ENCODE data around the gene FBXL19.
"Not testable (repeated sequence)": the region's sequence is repeated elsewhere in the genome, so short reads cannot be mapped to it uniquely, and the experiment has no call there.

Gene FBXL19

GRCh38 chr16:30937692-30938091 is 14.3 kb downstream of the FBXL19 start:
- peak overlapping the region; percentile 61 for H3K27ac Mint-ChIP-seq
- H3K4me3 Mint-ChIP-seq: no peak overlapping the region
- no peaks in the 10 kb centered on the region for H3K9me3 Mint-ChIP-seq
- H3K4me1 Mint-ChIP-seq (ENCODE audit: low read depth): peaks cover 25% of the 10 kb centered on the region
- H3K27me3 Mint-ChIP-seq: no peaks in the 10 kb centered on the region
- peaks cover 56% of the 10 kb centered on the region for H3K36me3 Mint-ChIP-seq (ENCODE audit: low read depth)
- no peak for DNase-seq

GRCh38 chr16:30939571-30939970 is 16.2 kb downstream of the FBXL19 start:
- H3K36me3 Mint-ChIP-seq (ENCODE audit: low read depth): peaks cover 63% of the 10 kb centered on the region
- H3K4me3 Mint-ChIP-seq, H3K27ac Mint-ChIP-seq, H3K9me3 Mint-ChIP-seq, H3K27me3 Mint-ChIP-seq, DNase-seq: not testable (repeated sequence)
- H3K4me1 Mint-ChIP-seq (ENCODE audit: low read depth): peaks cover 28% of the 10 kb centered on the region

- Mint-ChIP-seq H3K27me3 (no peaks in the 10 kb centered on the region), H3K9me3 (no peaks in the 10 kb centered on the region), H3K36me3 (ENCODE audit: low read depth) (peaks cover 65% of the 10 kb centered on the region), H3K27ac (peak overlapping the region; percentile 86), H3K4me1 (ENCODE audit: low read depth) (peaks cover 21% of the 10 kb centered on the region), H3K4me3 (peak overlapping the region; percentile 58)
- peak; percentile 75 for DNase-seq
These were observed 18.4 kb downstream of the FBXL19 start for GRCh38 chr16:30941600-30942425.

- H3K9me3 Mint-ChIP-seq: no peaks in the 10 kb centered on the region
- no peaks in the 10 kb centered on the region for H3K27me3 Mint-ChIP-seq
- H3K4me3 Mint-ChIP-seq: peak overlapping the region; percentile 58
- peak overlapping the region; percentile 86 for H3K27ac Mint-ChIP-seq
- DNase-seq: no peak
- peaks cover 63% of the 10 kb centered on the region for H3K36me3 Mint-ChIP-seq (ENCODE audit: low read depth)
- peaks cover 19% of the 10 kb centered on the region for H3K4me1 Mint-ChIP-seq (ENCODE audit: low read depth)
These were observed 19.0 kb downstream of the FBXL19 start for GRCh38 chr16:30942426-30942806.

GRCh38 chr16:30944352-30944751 is 21.0 kb downstream of the FBXL19 start:
- Mint-ChIP-seq H3K27ac (no peak overlapping the region), H3K36me3 (ENCODE audit: low read depth) (peaks cover 59% of the 10 kb centered on the region), H3K9me3 (no peaks in the 10 kb centered on the region), H3K27me3 (no peaks in the 10 kb centered on the region), H3K4me1 (ENCODE audit: low read depth) (peaks cover 23% of the 10 kb centered on the region), H3K4me3 (no peak overlapping the region)
- no peak for DNase-seq

GRCh38 chr16:30946671-30947540 is 23.5 kb downstream of the FBXL19 start:
- DNase-seq: no peak
- Mint-ChIP-seq H3K36me3 (ENCODE audit: low read depth) (peaks cover 44% of the 10 kb centered on the region), H3K27ac (no peak overlapping the region), H3K27me3 (no peaks in the 10 kb centered on the region), H3K4me3 (no peak overlapping the region), H3K4me1 (ENCODE audit: low read depth) (peaks cover 27% of the 10 kb centered on the region), H3K9me3 (no peaks in the 10 kb centered on the region)

GRCh38 chr16:30947541-30947858 is 24.1 kb downstream of the FBXL19 start:
- Mint-ChIP-seq H3K27ac (no peak overlapping the region), H3K36me3 (ENCODE audit: low read depth) (peaks cover 38% of the 10 kb centered on the region), H3K9me3 (no peaks in the 10 kb centered on the region), H3K4me3 (no peak overlapping the region), H3K4me1 (ENCODE audit: low read depth) (peaks cover 21% of the 10 kb centered on the region), H3K27me3 (no peaks in the 10 kb centered on the region)
- DNase-seq: no peak

GRCh38 chr16:30947859-30948666 is 24.7 kb downstream of the FBXL19 start:
- Mint-ChIP-seq H3K27ac (no peak overlapping the region), H3K4me1 (ENCODE audit: low read depth) (peaks cover 16% of the 10 kb centered on the region), H3K27me3 (no peaks in the 10 kb centered on the region), H3K4me3 (no peak overlapping the region), H3K9me3 (no peaks in the 10 kb centered on the region), H3K36me3 (ENCODE audit: low read depth) (peaks cover 33% of the 10 kb centered on the region)
- no peak for DNase-seq

- peak; percentile 68 for DNase-seq
- peaks cover 21% of the 10 kb centered on the region for H3K4me1 Mint-ChIP-seq (ENCODE audit: low read depth)
- no peaks in the 10 kb centered on the region for H3K27me3 Mint-ChIP-seq
- H3K9me3 Mint-ChIP-seq: no peaks in the 10 kb centered on the region
- peak within 1 kb of the TSS; percentile 81 for H3K4me3 Mint-ChIP-seq
- peaks cover 28% of the 10 kb centered on the region for H3K36me3 Mint-ChIP-seq (ENCODE audit: low read depth)
- peak within 1 kb of the TSS; percentile 80 for H3K27ac Mint-ChIP-seq
These were observed 25.6 kb downstream of the FBXL19 start, which contains the start of gene ORAI3 for GRCh38 chr16:30948667-30949649. TSS of gene ORAI3 (plus strand) at chr16:30949068. CDS start at chr16:30949290, 222 bp downstream.

GRCh38 chr16:30949650-30950515 is 26.5 kb downstream of the FBXL19 start:
- Mint-ChIP-seq H3K4me3 (peak overlapping the region; percentile 81), H3K27me3 (no peaks in the 10 kb centered on the region), H3K36me3 (ENCODE audit: low read depth) (peaks cover 20% of the 10 kb centered on the region), H3K4me1 (ENCODE audit: low read depth) (peaks cover 21% of the 10 kb centered on the region), H3K9me3 (no peaks in the 10 kb centered on the region), H3K27ac (peak overlapping the region; percentile 80)
- DNase-seq: peak; percentile 57

- H3K27ac Mint-ChIP-seq: peak overlapping the region; percentile 80
- peaks cover 16% of the 10 kb centered on the region for H3K36me3 Mint-ChIP-seq (ENCODE audit: low read depth)
- H3K4me1 Mint-ChIP-seq (ENCODE audit: low read depth): peaks cover 21% of the 10 kb centered on the region
- H3K4me3 Mint-ChIP-seq: peak overlapping the region; percentile 81
- DNase-seq: no peak
- H3K9me3 Mint-ChIP-seq: no peaks in the 10 kb centered on the region
- H3K27me3 Mint-ChIP-seq: no peaks in the 10 kb centered on the region
These were observed 27.2 kb downstream of the FBXL19 start for GRCh38 chr16:30950516-30951065.

- Mint-ChIP-seq H3K4me1 (ENCODE audit: low read depth) (peaks cover 24% of the 10 kb centered on the region), H3K4me3 (no peak overlapping the region), H3K27me3 (no peaks in the 10 kb centered on the region), H3K36me3 (ENCODE audit: low read depth) (peaks cover 12% of the 10 kb centered on the region), H3K27ac (peak overlapping the region; percentile 52), H3K9me3 (no peaks in the 10 kb centered on the region)
- no peak for DNase-seq
These were observed 27.8 kb downstream of the FBXL19 start for GRCh38 chr16:30951193-30951592.
